ENCODE data around the gene ATP9B. TPM values are rescaled to one million over a fixed set of nuclear protein-coding genes. Genes with fewer than 3 reads are reported as not detected.

The ATP9B gene
- total and polyA plus RNA-seq, 10 of the 15 experiments (the other 5 are each of a cell fraction or from before 2014, with no cell fraction given), result 0.74 to 20.7 (median 12.9) TPM

GRCh38 chr18:79069717-79070151 is 540 bp downstream of the ATP9B start:
- H3K27me3 ChIP-seq (replicated peaks in 1 of 2; ENCODE audit: control insufficient read depth in 2 of 2, insufficient read depth in 2 of 2, low read length in 1 of 2), result no peaks in the 10 kb centered on the region
- ChIA-PET CTCF (interaction anchor here (0.7 kb wide), 1 partner anchor 17 kb away, joined by 3 read pairs; no protein-coding TSS in a partner anchor), POLR2A (interaction anchor here (0.9 kb wide), 1 partner anchor 86 kb away, joined by 3 read pairs; no protein-coding TSS in a partner anchor), SMC1A (ENCODE audit: uncharacterized antibody, unreplicated experiment) (interaction anchor here (0.8 to 1.1 kb wide), 4 partner anchors 17 to 175 kb away, joined by 3 to 5 read pairs (median 3); no protein-coding TSS in a partner anchor), RAD21 (ENCODE audit: unreplicated experiment) (interaction anchor here (0.8 kb wide), 1 partner anchor 86 kb away, joined by 3 read pairs; no protein-coding TSS in a partner anchor)
- no TSS peak for BruUV-seq (replicated peaks)
- H3K79me2 ChIP-seq (ENCODE audit: control insufficient read depth, insufficient read depth, low read length), result peaks cover 31% of the 10 kb centered on the region
- H3K27ac ChIP-seq (ENCODE audit: control insufficient read depth, insufficient read depth), result peak overlapping the region; percentile 84
- H4K20me1 ChIP-seq (ENCODE audit: control insufficient read depth, insufficient read depth), result no peaks in the 10 kb centered on the region
- H3K4me1 ChIP-seq (ENCODE audit: control insufficient read depth, insufficient read depth, low read length), result no peaks in the 10 kb centered on the region; the same call in 1 of the 2 replicates
- FAIRE-seq, result no peak
- H3K9ac ChIP-seq (ENCODE audit: control insufficient read depth, insufficient read depth, low read length), result peak overlapping the region; percentile 94
- intact Hi-C loops (cut with micrococcal nuclease; ENCODE audit: unreplicated experiment), result loop anchor here (2.0 to 10.0 kb wide), 2 partner anchors 87 to 175 kb away; no protein-coding TSS in a partner anchor
- DNase-seq (ENCODE audit: low read depth, low spot score), result no peak
- peak; percentile 49 for ATAC-seq
- H3K4me2 ChIP-seq (ENCODE audit: control insufficient read depth, insufficient read depth), result peak overlapping the region; percentile 70
- no peaks in the 10 kb centered on the region for H3K36me3 ChIP-seq (ENCODE audit: control insufficient read depth in 2 of 2, insufficient read depth in 2 of 2, low read length in 1 of 2)
- TF ChIP-seq REST (IDR thresholded peaks at IDR 0.05; ENCODE audit: low read depth, low read length) (no peak), SMARCA5 (IDR thresholded peaks at IDR 0.05) (0 out of 2 replicates have a peak, but pooled peaks have one; percentile 5)
- peak overlapping the region; percentile 72 for H2AFZ ChIP-seq (ENCODE audit: control insufficient read depth, low read depth, low read length)
- under 1% methylated on average over 20 of the region's 20 CpGs for WGBS (ENCODE audit: insufficient coverage, insufficient replicate concordance, low lambda C conversion rate, missing lambda C conversion rate)
- no peaks in the 10 kb centered on the region; the same call in none of the 3 replicates for H3K9me3 ChIP-seq (replicated peaks; ENCODE audit: control insufficient read depth, insufficient read depth, low read length)
- H3K4me3 ChIP-seq, result peak overlapping the region; percentile 80
- in situ Hi-C loops (cut with MboI), result no loop called here
